Calu3 (cell line): ENCODE results near the gene NHP2. TPM values are rescaled to one million over a fixed set of nuclear protein-coding genes. Genes with fewer than 3 reads are reported as not detected.
A peak's percentile ranks its signal among the peaks of the same experiment; 100 is the strongest.

Experiments used
- BruUV-seq: library from RNA; stranded (reverse); fragments of 400-500 nt; replicated peaks from 2 replicates; lab custom pipeline; 2021; lab: Mats Ljungman, UMichigan
- CTCF ChIA-PET: fragments of 300-600 bp; sonication (Branson Sonifier 250); formaldehyde crosslinking; loops from one replicate; lab custom pipeline; 2022; ENCODE audit warnings: antibody characterized with exemption; lab: Charles Lee
- DNase-seq: peaks from one replicate; pipeline ENCODE4 v3.0.0; 2022
- H3K27ac Mint-ChIP-seq: one replicate; pipeline ENCODE4 v1.8.0; 2022; ENCODE audit warnings: mixed read lengths; ENCODE audit not compliant: unreplicated experiment
- H3K27me3 Mint-ChIP-seq: one replicate; pipeline ENCODE4 v1.8.0; 2022; ENCODE audit warnings: mixed read lengths; ENCODE audit not compliant: unreplicated experiment
- H3K36me3 Mint-ChIP-seq: one replicate; pipeline ENCODE4 v1.8.0; 2022; ENCODE audit warnings: mild to moderate bottlenecking, moderate library complexity, mixed read lengths; ENCODE audit not compliant: insufficient read depth, unreplicated experiment
- H3K4me1 Mint-ChIP-seq: one replicate; pipeline ENCODE4 v1.8.0; 2022; ENCODE audit warnings: mild to moderate bottlenecking, low read depth, mixed read lengths; ENCODE audit not compliant: unreplicated experiment
- H3K4me3 Mint-ChIP-seq: one replicate; pipeline ENCODE4 v1.8.0; 2022; ENCODE audit warnings: mild to moderate bottlenecking, low read depth, moderate library complexity, mixed read lengths; ENCODE audit not compliant: unreplicated experiment
- H3K9me3 Mint-ChIP-seq: one replicate; pipeline ENCODE4 v1.8.0; 2022; ENCODE audit warnings: low read depth, mixed read lengths; ENCODE audit not compliant: unreplicated experiment
- CTCF ChIP-seq: fragments of 200-600 bp; IDR thresholded peaks from one replicate; pipeline ENCODE4 v1.8.0; 2022; ENCODE audit warnings: antibody characterized with exemption; ENCODE audit not compliant: unreplicated experiment
- intact Hi-C: fragments of 100-400 bp; cut with micrococcal nuclease; formaldehyde crosslinking; loops from one replicate; pipeline ENCODE4 v1.10.0; 2022; ENCODE audit not compliant: unreplicated experiment
- total RNA-seq: library from RNA; stranded (reverse); gene quantifications from 2 replicates; pipeline ENCODE4 v1.2.3, GENCODE V29; 2022

Gene NHP2
- total RNA-seq, 1 experiment from 2014 or later: 182 TPM

GRCh38 chr5:178152491-178153444 is 917 bp downstream of the NHP2 start:
- CTCF ChIA-PET: interaction anchor here (0.6 to 1.3 kb wide), 3 partner anchors 43 to 78 kb away, joined by 3 to 25 read pairs (median 3); no protein-coding TSS in a partner anchor
- Mint-ChIP-seq H3K27me3 (no peaks in the 10 kb centered on the region), H3K4me1 (peaks cover 22% of the 10 kb centered on the region), H3K4me3 (peak overlapping the region; percentile 94), H3K9me3 (no peaks in the 10 kb centered on the region), H3K27ac (peak overlapping the region; percentile 96), H3K36me3 (peaks cover 70% of the 10 kb centered on the region)
- no peak for TF ChIP-seq CTCF
- BruUV-seq: TSS peak; percentile 69
- intact Hi-C loops: no loop called here
- DNase-seq: no peak

GRCh38 chr5:178150977-178151734 is 2.5 kb downstream of the NHP2 start:
- DNase-seq: no peak
- Mint-ChIP-seq H3K36me3 (peaks cover 86% of the 10 kb centered on the region), H3K9me3 (no peaks in the 10 kb centered on the region), H3K27me3 (no peaks in the 10 kb centered on the region), H3K27ac (peak overlapping the region; percentile 13), H3K4me1 (peaks cover 29% of the 10 kb centered on the region), H3K4me3 (peak overlapping the region; percentile 26)
- intact Hi-C loops: no loop called here
- no peak for TF ChIP-seq CTCF
- no TSS peak for BruUV-seq
- CTCF ChIA-PET: no interaction called here

GRCh38 chr5:178149199-178149932 is 4.3 kb downstream of the NHP2 start:
- intact Hi-C loops: no loop called here
- CTCF ChIA-PET: interaction anchor here (0.6 to 6.7 kb wide), 2 partner anchors 64 to 73 kb away, joined by 3 to 112 read pairs; no protein-coding TSS in a partner anchor
- no peaks in the 10 kb centered on the region for H3K27me3 Mint-ChIP-seq
- TF ChIP-seq CTCF: no peak
- no peak overlapping the region for H3K4me3 Mint-ChIP-seq
- BruUV-seq: no TSS peak
- peaks cover 95% of the 10 kb centered on the region for H3K36me3 Mint-ChIP-seq
- H3K27ac Mint-ChIP-seq: no peak overlapping the region
- no peaks in the 10 kb centered on the region for H3K9me3 Mint-ChIP-seq
- peaks cover 34% of the 10 kb centered on the region for H3K4me1 Mint-ChIP-seq
- DNase-seq: no peak

GRCh38 chr5:178147406-178147805 is 6.3 kb downstream of the NHP2 start:
- TF ChIP-seq CTCF: no peak
- H3K4me1 Mint-ChIP-seq: peaks cover 30% of the 10 kb centered on the region
- H3K27me3 Mint-ChIP-seq: no peaks in the 10 kb centered on the region
- H3K36me3 Mint-ChIP-seq: peaks cover 87% of the 10 kb centered on the region
- H3K9me3 Mint-ChIP-seq: no peaks in the 10 kb centered on the region
- peak overlapping the region; percentile 20 for H3K27ac Mint-ChIP-seq
- no TSS peak for BruUV-seq
- CTCF ChIA-PET: interaction anchor here (6.7 kb wide), 1 partner anchor 71 kb away, joined by 112 read pairs; no protein-coding TSS in a partner anchor
- DNase-seq: no peak
- H3K4me3 Mint-ChIP-seq: no peak overlapping the region
- intact Hi-C loops: no loop called here
